SK-N-SH (cell line): ENCODE data around the gene GPR39. TPM values are rescaled to one million over a fixed set of nuclear protein-coding genes. Genes with fewer than 3 reads are reported as not detected.

ENCODE experiments used
- CTCF ChIA-PET: fragments of 300-600, 350-600 bp; formaldehyde crosslinking; extraction: SDS; loops from one replicate; lab custom pipeline; 2021; lab: Yijun Ruan, JAX
- POLR2A ChIA-PET: fragments of 350-600 bp; sonication (Branson Sonifier 250); formaldehyde crosslinking; extraction: SDS; loops from one replicate; lab custom pipeline; 2020; ENCODE audit warnings: antibody characterized with exemption, inconsistent platforms; lab: Yijun Ruan, JAX
- DNase-seq: peaks from one replicate; pipeline ENCODE4 v3.0.0; 2012
- H2AFZ ChIP-seq: fragments of 200-600 bp; sonication (generic); 2 replicates; pipeline ENCODE4 v1.8.1; 2016; ENCODE audit warnings: antibody characterized with exemption, mild to moderate bottlenecking, low read depth
- H3F3A ChIP-seq: fragments of 200-600 bp; sonication (generic); replicated peaks from 2 replicates; pipeline ENCODE3; 2016; ENCODE audit warnings: antibody characterized with exemption, mild to moderate bottlenecking; ENCODE audit not compliant: insufficient read depth
- H3K27ac ChIP-seq, 2 experiments: fragments of 200-500 bp in 1 of 2; fragments of 200-600 bp in 1 of 2; sonication (Bioruptor generic) in 1 of 2; sonication (generic), shearing (Covaris generic) in 1 of 2; 2 replicates each; pipeline versions ENCODE4 v1.5.1 to v1.6.1; 2014 to 2016; ENCODE audit warnings: low read depth in 2 of 2, inconsistent platforms in 1 of 2, low read length in 1 of 2, mild to moderate bottlenecking in 1 of 2, mixed read lengths in 1 of 2
- H3K27me3 ChIP-seq: fragments of 200-600 bp; sonication (generic), shearing (Covaris generic); 2 replicates; pipeline ENCODE4 v1.6.1; 2016; ENCODE audit warnings: mixed run types; ENCODE audit not compliant: insufficient read depth
- H3K36me3 ChIP-seq, 2 experiments: fragments of 200-500 bp in 1 of 2; fragments of 200-600 bp in 1 of 2; sonication (Bioruptor generic) in 1 of 2; sonication (generic) in 1 of 2; replicated peaks in 1 of 2; 2 replicates each; pipeline versions ENCODE3 to v1.5.1; 2014 to 2016; ENCODE audit warnings: low read length in 1 of 2, mild to moderate bottlenecking in 1 of 2; ENCODE audit not compliant: insufficient read depth in 2 of 2, control insufficient read depth in 1 of 2
- H3K4me1 ChIP-seq, 2 experiments: fragments of 200-500 bp in 1 of 2; fragments of 200-600 bp in 1 of 2; sonication (Bioruptor generic) in 1 of 2; sonication (generic), shearing (Covaris generic) in 1 of 2; 2 replicates each; pipeline versions ENCODE4 v1.5.1 to v1.6.1; 2014 to 2016; ENCODE audit warnings: low read depth in 1 of 2, low read length in 1 of 2, mixed run types in 1 of 2; ENCODE audit not compliant: insufficient read depth in 2 of 2, control insufficient read depth in 1 of 2
- H3K4me2 ChIP-seq: fragments of 200-600 bp; sonication (generic), shearing (Covaris generic); 2 replicates; pipeline ENCODE4 v1.6.1; 2017; ENCODE audit warnings: mixed run types
- H3K4me3 ChIP-seq, 2 experiments: fragments of 200-500 bp in 1 of 2; fragments of 200-600 bp in 1 of 2; sonication (Bioruptor generic) in 1 of 2; sonication (generic), shearing (Covaris generic) in 1 of 2; 2 replicates each; pipeline versions ENCODE4 v1.5.1 to v1.8.1; 2014 to 2016; ENCODE audit warnings: low read depth in 2 of 2, inconsistent platforms in 1 of 2, low read length in 1 of 2, mild to moderate bottlenecking in 1 of 2, mixed read lengths in 1 of 2, moderate library complexity in 1 of 2
- H3K79me2 ChIP-seq: fragments of 200-600 bp; sonication (generic); 2 replicates; pipeline ENCODE4 v1.8.1; 2017; ENCODE audit warnings: mild to moderate bottlenecking; ENCODE audit not compliant: insufficient read depth
- H3K9ac ChIP-seq: fragments of 200-600 bp; sonication (generic); 2 replicates; pipeline ENCODE4 v1.6.1; 2017; ENCODE audit warnings: mixed run types
- H3K9me2 ChIP-seq: fragments of 200-600 bp; sonication (generic); 2 replicates; pipeline ENCODE4 v1.6.1; 2017; ENCODE audit warnings: mixed run types
- H3K9me3 ChIP-seq: fragments of 200-600 bp; sonication (generic); 2 replicates; pipeline ENCODE4 v1.6.1; 2017; ENCODE audit warnings: mixed run types, mild to moderate bottlenecking, moderate library complexity
- H4K20me1 ChIP-seq: fragments of 200-600 bp; sonication (generic); 2 replicates; pipeline ENCODE4 v1.6.1; 2017; ENCODE audit warnings: mild to moderate bottlenecking, mixed run types; ENCODE audit not compliant: insufficient read depth
- CTCF ChIP-seq: fragments of 200-600 bp; sonication (generic); IDR thresholded peaks from 2 replicates; pipeline ENCODE4 v1.6.1; 2017; ENCODE audit warnings: antibody characterized with exemption, mild to moderate bottlenecking, moderate library complexity
- ELF1 ChIP-seq: IDR thresholded peaks from 2 replicates; pipeline ENCODE4 v1.4.0; 2012
- EP300 ChIP-seq, 2 experiments: IDR thresholded peaks; 2 replicates each; pipeline versions ENCODE4 v1.4.0 to v1.6.1; 2012; ENCODE audit warnings: borderline replicate concordance in 1 of 2, low read depth in 1 of 2, low read length in 1 of 2
- FOSL2 ChIP-seq: IDR thresholded peaks from 2 replicates; pipeline ENCODE4 v1.4.0; 2012; ENCODE audit warnings: low read depth, mild to moderate bottlenecking, moderate library complexity, borderline replicate concordance
- FOXJ3 ChIP-seq: sonication (generic); formaldehyde crosslinking; IDR thresholded peaks from 2 replicates; pipeline ENCODE4 v1.5.1; 2020; ENCODE audit warnings: mild to moderate bottlenecking, missing genetic modification reagents
- GABPA ChIP-seq: IDR thresholded peaks from 2 replicates; pipeline ENCODE4 v1.4.0; 2012; ENCODE audit warnings: low read depth, mild to moderate bottlenecking
- GATA2 ChIP-seq: sonication (generic); formaldehyde crosslinking; IDR thresholded peaks from 2 replicates; pipeline ENCODE4 v1.5.0; 2020; ENCODE audit warnings: mild to moderate bottlenecking, missing genetic modification reagents
- MEF2A ChIP-seq: IDR thresholded peaks from 2 replicates; pipeline ENCODE4 v1.4.0; 2012; ENCODE audit warnings: low read depth, borderline replicate concordance
- NFIC ChIP-seq: IDR thresholded peaks from 2 replicates; pipeline ENCODE4 v1.4.0; 2012; ENCODE audit warnings: borderline replicate concordance
- PBX3 ChIP-seq: IDR thresholded peaks from 2 replicates; pipeline ENCODE4; 2012
- SMC3 ChIP-seq: IDR thresholded peaks from 2 replicates; pipeline ENCODE4 v1.6.1; 2012; ENCODE audit warnings: low read depth, low read length, improper control_type of control experiment
- USF1 ChIP-seq: IDR thresholded peaks from 2 replicates; pipeline ENCODE4 v1.4.0; 2012; ENCODE audit warnings: low read depth, borderline replicate concordance
- WGBS: methylation state at CpG from one replicate; pipeline ENCODE4 v1.1.6; 2017; ENCODE audit warnings: low lambda C conversion rate; 5-methylcytosine and 5-hydroxymethylcytosine counted together
- polyA plus RNA-seq, 3 experiments: library from polyadenylated mRNA; depleted of rRNA; stranded (reverse); fragments of >200 nt; gene quantifications; 2 replicates each; pipeline ENCODE4 v1.2.3, GENCODE V29; 2012

The GPR39 gene
- polyA plus RNA-seq, 1 of the 3 experiments (the other 2 are of a cell fraction) = 2.3 TPM

GRCh38 chr2:132627536-132627935 lies 210.9 kb downstream of the GPR39 start (continued):
- TF ChIP-seq PBX3 (no peak), GABPA (no peak), ELF1 (no peak)

GRCh38 chr2:132632000-132632649 lies 215.5 kb downstream of the GPR39 start:
- H3K4me1 ChIP-seq = peaks cover 4 to 6% of the 10 kb centered on the region in 2 experiments; a peak in 2 of 4 replicates
- no peaks in the 10 kb centered on the region for H4K20me1 ChIP-seq
- CTCF ChIA-PET = interaction anchor here (1.1 to 1.4 kb wide), 4 partner anchors 11 to 38 kb away, joined by 3 to 5 read pairs (median 4); partner anchors contain the start of gene LYPD1
- DNase-seq = no peak
- no peak overlapping the region; the same call in 1 of the 2 replicates for H2AFZ ChIP-seq
- WGBS = 26% methylated on average over 6 of the region's 6 CpGs
- H3K9me2 ChIP-seq = no peaks in the 10 kb centered on the region
- H3K36me3 ChIP-seq = no peaks in the 10 kb centered on the region
- H3K9ac ChIP-seq = no peak overlapping the region
- no peaks in the 10 kb centered on the region for H3K79me2 ChIP-seq
- POLR2A ChIA-PET = no interaction called here
- peak; percentile 13; the same call in 1 of the 2 replicates for TF ChIP-seq FOSL2
- TF ChIP-seq MEF2A = no peak
- TF ChIP-seq, all 33 proteins: peak for 1
- Histone ChIP-seq H3K4me3 (no peak overlapping the region), H3K27ac (peak overlapping the region; percentile 17 to 65; a peak in 2 of 4 replicates), H3K27me3 (no peaks in the 10 kb centered on the region), H3F3A (no peaks in the 10 kb centered on the region), H3K4me2 (peak overlapping the region; percentile 23; the same call in 1 of the 2 replicates), H3K9me3 (no peaks in the 10 kb centered on the region)

GRCh38 chr2:132633635-132634034 lies 217.0 kb downstream of the GPR39 start:
- H3K4me1 ChIP-seq = peaks cover 4 to 6% of the 10 kb centered on the region in 2 experiments; a peak in 2 of 4 replicates
- no peaks in the 10 kb centered on the region for H3F3A ChIP-seq
- no peak overlapping the region for H2AFZ ChIP-seq
- no peaks in the 10 kb centered on the region for H3K36me3 ChIP-seq
- DNase-seq = no peak
- no peaks in the 10 kb centered on the region for H3K9me3 ChIP-seq
- no peaks in the 10 kb centered on the region for H3K79me2 ChIP-seq
- no peaks in the 10 kb centered on the region for H4K20me1 ChIP-seq
- no peak overlapping the region for H3K27ac ChIP-seq
- no peaks in the 10 kb centered on the region for H3K9me2 ChIP-seq
- TF ChIP-seq NFIC (no peak), USF1 (no peak), EP300 (IDR thresholded peaks at IDR 0.05; ENCODE audit: borderline replicate concordance in 1 of 2, low read depth in 1 of 2, low read length in 1 of 2) (no peak), CTCF (no peak), SMC3 (no peak), GATA2 (CRISPR knock-in tag) (no peak), FOXJ3 (CRISPR knock-in tag) (no peak), PBX3 (no peak)
- no peak overlapping the region for H3K9ac ChIP-seq
- H3K4me2 ChIP-seq = no peak overlapping the region
- no peak overlapping the region for H3K4me3 ChIP-seq
- POLR2A ChIA-PET = no interaction called here
- 94% methylated on average over 2 of the region's 2 CpGs for WGBS
- CTCF ChIA-PET = interaction anchor here (1.1 kb wide), 1 partner anchor 16 kb away, joined by 3 read pairs; no protein-coding TSS in a partner anchor
- H3K27me3 ChIP-seq = no peaks in the 10 kb centered on the region
